Measurements from ENCODE around the gene TTC21A.

DNA sequence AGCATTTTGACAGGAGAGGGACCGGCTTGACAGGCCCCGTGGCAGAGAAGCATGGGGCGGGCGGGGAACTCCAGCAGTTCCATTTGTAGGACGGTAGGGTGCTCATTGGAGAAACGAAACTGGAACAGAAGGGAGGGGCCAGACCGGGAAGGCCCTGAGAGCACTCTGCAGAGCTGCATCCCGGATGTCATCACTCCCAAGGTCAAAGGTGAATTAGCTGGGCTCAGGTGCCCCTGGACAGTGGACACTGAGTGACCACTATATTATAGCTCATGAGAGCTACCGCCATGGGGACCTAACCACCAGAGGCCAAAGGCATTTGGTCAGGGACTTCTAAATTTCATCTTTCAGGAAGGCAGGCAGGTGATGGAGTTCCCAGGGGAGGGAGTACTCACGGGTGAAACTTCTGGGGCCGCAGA is 38.6 kb downstream of the TTC21A start:
- TF ChIP-seq, protein P1, sequence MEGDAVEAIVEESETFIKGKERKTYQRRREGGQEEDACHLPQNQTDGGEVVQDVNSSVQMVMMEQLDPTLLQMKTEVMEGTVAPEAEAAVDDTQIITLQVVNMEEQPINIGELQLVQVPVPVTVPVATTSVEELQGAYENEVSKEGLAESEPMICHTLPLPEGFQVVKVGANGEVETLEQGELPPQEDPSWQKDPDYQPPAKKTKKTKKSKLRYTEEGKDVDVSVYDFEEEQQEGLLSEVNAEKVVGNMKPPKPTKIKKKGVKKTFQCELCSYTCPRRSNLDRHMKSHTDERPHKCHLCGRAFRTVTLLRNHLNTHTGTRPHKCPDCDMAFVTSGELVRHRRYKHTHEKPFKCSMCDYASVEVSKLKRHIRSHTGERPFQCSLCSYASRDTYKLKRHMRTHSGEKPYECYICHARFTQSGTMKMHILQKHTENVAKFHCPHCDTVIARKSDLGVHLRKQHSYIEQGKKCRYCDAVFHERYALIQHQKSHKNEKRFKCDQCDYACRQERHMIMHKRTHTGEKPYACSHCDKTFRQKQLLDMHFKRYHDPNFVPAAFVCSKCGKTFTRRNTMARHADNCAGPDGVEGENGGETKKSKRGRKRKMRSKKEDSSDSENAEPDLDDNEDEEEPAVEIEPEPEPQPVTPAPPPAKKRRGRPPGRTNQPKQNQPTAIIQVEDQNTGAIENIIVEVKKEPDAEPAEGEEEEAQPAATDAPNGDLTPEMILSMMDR (IDR thresholded peaks at IDR 0.05), result no peak
- no peak for TF ChIP-seq POLR2A (IDR thresholded peaks at IDR 0.05)

Data from breast epithelium (tissue), 3 donors.